IMR-90 (cell line): ENCODE data around the gene KCP.

Experiments
- BHLHE40 ChIP-seq: fragments of 150-350 bp; IDR thresholded peaks from 2 replicates; pipeline ENCODE4 v1.6.1; 2016; ENCODE audit warnings: mild to moderate bottlenecking, low read depth, low read length
- CEBPB ChIP-seq: IDR thresholded peaks from 2 replicates; pipeline ENCODE4 v1.6.1; 2012; ENCODE audit warnings: low read depth, low read length, improper control_type of control experiment
- CHD1 ChIP-seq: IDR thresholded peaks from 2 replicates; pipeline ENCODE4 v1.6.1; 2012; ENCODE audit warnings: low read depth, low read length, improper control_type of control experiment
- CTCF ChIP-seq: conservative IDR thresholded peaks from 2 replicates; pipeline ENCODE4 v1.5.1; 2012; ENCODE audit warnings: mild to moderate bottlenecking, low read depth, low read length, improper control_type of control experiment
- FOS ChIP-seq: fragments of 150-350 bp; IDR thresholded peaks from 2 replicates; pipeline ENCODE4 v1.6.1; 2016; ENCODE audit warnings: low read depth, low read length
- MAFK ChIP-seq: IDR thresholded peaks from 2 replicates; pipeline ENCODE4 v1.6.1; 2012; ENCODE audit warnings: low read depth, low read length, improper control_type of control experiment
- NFE2L2 ChIP-seq: fragments of 150-350 bp; IDR thresholded peaks from 2 replicates; pipeline ENCODE4 v1.6.1; 2016; ENCODE audit warnings: low read depth, mild to moderate bottlenecking, low read length
- POLR2A ChIP-seq: IDR thresholded peaks from 2 replicates; pipeline ENCODE4 v1.6.1; 2012; ENCODE audit warnings: mild to moderate bottlenecking, low read depth, low read length
- RAD21 ChIP-seq: IDR thresholded peaks from 2 replicates; pipeline ENCODE4 v1.6.1; 2012; ENCODE audit warnings: low read length, improper control_type of control experiment
- RCOR1 ChIP-seq: IDR thresholded peaks from 2 replicates; pipeline ENCODE4 v1.6.1; 2012; ENCODE audit warnings: mild to moderate bottlenecking, low read length, improper control_type of control experiment; ENCODE audit not compliant: insufficient replicate concordance
- SMC3 ChIP-seq: fragments of 150-350 bp; IDR thresholded peaks from 2 replicates; pipeline ENCODE4 v1.6.1; 2016; ENCODE audit warnings: low read depth, mild to moderate bottlenecking, antibody characterized with exemption, low read length, moderate library complexity
- USF2 ChIP-seq: fragments of 150-350 bp; IDR thresholded peaks from 2 replicates; pipeline ENCODE4 v1.6.1; 2017; ENCODE audit warnings: mild to moderate bottlenecking, antibody characterized with exemption, low read length, low read depth

GRCh38 chr7:128948976-128949760, 38.7 kb upstream of the KCP start:
- TF ChIP-seq POLR2A (no peak), CTCF (no peak), SMC3 (no peak), CEBPB (no peak), RAD21 (no peak), MAFK (no peak), BHLHE40 (no peak), RCOR1 (no peak), CHD1 (no peak), USF2 (no peak), FOS (no peak), NFE2L2 (no peak)
